HepG2 (cell line): ENCODE data around the gene TTC28.

Source experiments
- ARID3A ChIP-seq: IDR thresholded peaks from 2 replicates; pipeline ENCODE4 v1.6.1; 2012; ENCODE audit warnings: low read depth, low read length, improper control_type of control experiment
- CCAR2 ChIP-seq: fragments of 200-400 bp; formaldehyde crosslinking; optimal IDR thresholded peaks from 2 replicates; pipeline ENCODE3; 2018; ENCODE audit warnings: low read depth, mild to moderate bottlenecking, low read length, moderate library complexity
- CREM ChIP-seq, 2 experiments: sonication (generic) in 1 of 2; formaldehyde crosslinking in 1 of 2; IDR thresholded peaks; 2 replicates each; pipeline versions ENCODE4 v1.4.0 to v1.6.1; 2016 to 2020; ENCODE audit warnings: antibody characterized with exemption in 1 of 2, mild to moderate bottlenecking in 1 of 2, missing genetic modification reagents in 1 of 2
- HDAC6 ChIP-seq: fragments of 200-600 bp; sonication (generic); IDR thresholded peaks from 2 replicates; pipeline ENCODE4 v1.7.0; 2017; ENCODE audit warnings: mild to moderate bottlenecking, antibody characterized with exemption, low read length, low read depth
- HNRNPLL ChIP-seq: fragments of 200-400 bp; formaldehyde crosslinking; IDR thresholded peaks from 2 replicates; pipeline ENCODE4 v1.6.1; 2017; ENCODE audit warnings: mild to moderate bottlenecking, low read depth, low read length; ENCODE audit not compliant: poor library complexity, severe bottlenecking
- MZF1 ChIP-seq: sonication (generic); formaldehyde crosslinking; IDR thresholded peaks from 2 replicates; pipeline ENCODE4 v1.8.1; 2023; ENCODE audit warnings: mild to moderate bottlenecking, missing genetic modification reagents, borderline replicate concordance
- POLR2A ChIP-seq, 2 experiments: IDR thresholded peaks; 2 replicates each; pipeline ENCODE4 v1.6.1; 2011; ENCODE audit warnings: low read depth in 2 of 2, low read length in 2 of 2, mild to moderate bottlenecking in 1 of 2, moderate library complexity in 1 of 2; ENCODE audit not compliant: insufficient read depth in 1 of 2
- RAD21 ChIP-seq: fragments of 450-650 bp; formaldehyde crosslinking; IDR thresholded peaks from 2 replicates; pipeline ENCODE4 v1.5.0; 2020; ENCODE audit warnings: mild to moderate bottlenecking
- SOX6 ChIP-seq, 2 experiments: fragments of 450-650 bp in 1 of 2; sonication (generic) in 1 of 2; formaldehyde crosslinking in 1 of 2; IDR thresholded peaks; 2 replicates each; pipeline versions ENCODE4 v1.4.0 to v1.6.1; 2017 to 2020; ENCODE audit warnings: antibody characterized with exemption in 1 of 2, mild to moderate bottlenecking in 1 of 2, missing genetic modification reagents in 1 of 2
- ZBTB4 ChIP-seq: sonication (generic); formaldehyde crosslinking; IDR thresholded peaks from 2 replicates; pipeline ENCODE4 v1.4.0; 2020; ENCODE audit warnings: missing genetic modification reagents, mild to moderate bottlenecking, borderline replicate concordance
- ZNF256 ChIP-seq: sonication (generic); formaldehyde crosslinking; conservative IDR thresholded peaks from 2 replicates; pipeline ENCODE4 v1.4.0; 2020; ENCODE audit warnings: missing genetic modification reagents
- ZNF274 ChIP-seq: sonication (generic); formaldehyde crosslinking; IDR thresholded peaks from 2 replicates; pipeline ENCODE4 v1.5.1; 2020; ENCODE audit warnings: mild to moderate bottlenecking, missing genetic modification reagents
- TF ChIP-seq, protein P1 (sequence below): sonication (generic); formaldehyde crosslinking; IDR thresholded peaks from 2 replicates; pipeline ENCODE4 v1.5.0; 2020; ENCODE audit warnings: mild to moderate bottlenecking, missing genetic modification reagents, moderate library complexity
- TF ChIP-seq, protein P2 (sequence below): sonication (generic); formaldehyde crosslinking; IDR thresholded peaks from 2 replicates; pipeline ENCODE4 v1.4.0; 2020; ENCODE audit warnings: missing genetic modification reagents, borderline replicate concordance

DNA sequence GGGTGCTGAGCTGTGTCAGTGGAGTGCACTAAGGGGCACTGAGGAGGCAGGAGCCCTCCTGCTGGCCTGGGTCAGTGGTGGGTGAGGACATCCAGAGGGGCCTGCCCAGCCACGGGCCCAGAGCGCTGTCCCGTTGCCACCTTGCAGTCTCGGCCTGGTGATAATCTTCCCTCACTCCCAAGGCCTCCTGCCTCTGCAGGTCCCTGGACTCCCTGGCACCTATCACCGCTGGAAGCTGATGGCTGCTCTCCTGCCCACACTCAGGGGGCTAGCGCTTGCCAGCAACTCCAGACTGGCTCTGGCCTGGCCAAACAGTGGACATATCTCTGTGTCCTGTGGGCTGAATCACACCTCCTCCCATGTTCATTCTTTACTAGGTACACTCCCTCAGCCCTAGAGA is 674.1 kb downstream of the TTC28 start:
- TF ChIP-seq MZF1 = no peak
- TF ChIP-seq HNRNPLL = no peak
- no peak for TF ChIP-seq CCAR2
- no peak for TF ChIP-seq RAD21 (CRISPR knock-in tag)
- no peak for TF ChIP-seq CREM (IDR thresholded peaks at IDR 0.05)
- TF ChIP-seq CREM (CRISPR knock-in tag; IDR thresholded peaks at IDR 0.05) = no peak
- TF ChIP-seq, protein P1, sequence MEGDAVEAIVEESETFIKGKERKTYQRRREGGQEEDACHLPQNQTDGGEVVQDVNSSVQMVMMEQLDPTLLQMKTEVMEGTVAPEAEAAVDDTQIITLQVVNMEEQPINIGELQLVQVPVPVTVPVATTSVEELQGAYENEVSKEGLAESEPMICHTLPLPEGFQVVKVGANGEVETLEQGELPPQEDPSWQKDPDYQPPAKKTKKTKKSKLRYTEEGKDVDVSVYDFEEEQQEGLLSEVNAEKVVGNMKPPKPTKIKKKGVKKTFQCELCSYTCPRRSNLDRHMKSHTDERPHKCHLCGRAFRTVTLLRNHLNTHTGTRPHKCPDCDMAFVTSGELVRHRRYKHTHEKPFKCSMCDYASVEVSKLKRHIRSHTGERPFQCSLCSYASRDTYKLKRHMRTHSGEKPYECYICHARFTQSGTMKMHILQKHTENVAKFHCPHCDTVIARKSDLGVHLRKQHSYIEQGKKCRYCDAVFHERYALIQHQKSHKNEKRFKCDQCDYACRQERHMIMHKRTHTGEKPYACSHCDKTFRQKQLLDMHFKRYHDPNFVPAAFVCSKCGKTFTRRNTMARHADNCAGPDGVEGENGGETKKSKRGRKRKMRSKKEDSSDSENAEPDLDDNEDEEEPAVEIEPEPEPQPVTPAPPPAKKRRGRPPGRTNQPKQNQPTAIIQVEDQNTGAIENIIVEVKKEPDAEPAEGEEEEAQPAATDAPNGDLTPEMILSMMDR (CRISPR knock-in tag) = no peak
- no peak for TF ChIP-seq SOX6 (IDR thresholded peaks at IDR 0.05)
- TF ChIP-seq SOX6 (CRISPR knock-in tag; IDR thresholded peaks at IDR 0.05) = no peak
- TF ChIP-seq, protein P2, sequence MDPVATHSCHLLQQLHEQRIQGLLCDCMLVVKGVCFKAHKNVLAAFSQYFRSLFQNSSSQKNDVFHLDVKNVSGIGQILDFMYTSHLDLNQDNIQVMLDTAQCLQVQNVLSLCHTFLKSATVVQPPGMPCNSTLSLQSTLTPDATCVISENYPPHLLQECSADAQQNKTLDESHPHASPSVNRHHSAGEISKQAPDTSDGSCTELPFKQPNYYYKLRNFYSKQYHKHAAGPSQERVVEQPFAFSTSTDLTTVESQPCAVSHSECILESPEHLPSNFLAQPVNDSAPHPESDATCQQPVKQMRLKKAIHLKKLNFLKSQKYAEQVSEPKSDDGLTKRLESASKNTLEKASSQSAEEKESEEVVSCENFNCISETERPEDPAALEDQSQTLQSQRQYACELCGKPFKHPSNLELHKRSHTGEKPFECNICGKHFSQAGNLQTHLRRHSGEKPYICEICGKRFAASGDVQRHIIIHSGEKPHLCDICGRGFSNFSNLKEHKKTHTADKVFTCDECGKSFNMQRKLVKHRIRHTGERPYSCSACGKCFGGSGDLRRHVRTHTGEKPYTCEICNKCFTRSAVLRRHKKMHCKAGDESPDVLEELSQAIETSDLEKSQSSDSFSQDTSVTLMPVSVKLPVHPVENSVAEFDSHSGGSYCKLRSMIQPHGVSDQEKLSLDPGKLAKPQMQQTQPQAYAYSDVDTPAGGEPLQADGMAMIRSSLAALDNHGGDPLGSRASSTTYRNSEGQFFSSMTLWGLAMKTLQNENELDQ (CRISPR knock-in tag) = no peak
- TF ChIP-seq ARID3A = no peak
- TF ChIP-seq POLR2A (IDR thresholded peaks at IDR 0.05; ENCODE audit: insufficient read depth in 1 of 2, low read depth in 2 of 2, low read length in 2 of 2) = no peak
- no peak for TF ChIP-seq HDAC6
- no peak for TF ChIP-seq ZNF274 (CRISPR knock-in tag)
- no peak for TF ChIP-seq ZBTB4 (CRISPR knock-in tag)
- TF ChIP-seq ZNF256 = no peak
